B cell (primary cell): ENCODE results near the gene CDC20B.

Experiments used
- EZH2 ChIP-seq: IDR thresholded peaks from 2 replicates; pipeline ENCODE4 v1.6.1; 2012; ENCODE audit warnings: borderline replicate concordance, low read depth, mild to moderate bottlenecking, moderate library complexity, low read length; ENCODE audit not compliant: insufficient read depth, poor library complexity, severe bottlenecking
- TF ChIP-seq, protein P1 (sequence below): fragments of 200-600 bp; IDR thresholded peaks from one replicate; pipeline ENCODE4 v1.8.0; 2022; ENCODE audit warnings: antibody characterized with exemption, mild to moderate bottlenecking

DNA sequence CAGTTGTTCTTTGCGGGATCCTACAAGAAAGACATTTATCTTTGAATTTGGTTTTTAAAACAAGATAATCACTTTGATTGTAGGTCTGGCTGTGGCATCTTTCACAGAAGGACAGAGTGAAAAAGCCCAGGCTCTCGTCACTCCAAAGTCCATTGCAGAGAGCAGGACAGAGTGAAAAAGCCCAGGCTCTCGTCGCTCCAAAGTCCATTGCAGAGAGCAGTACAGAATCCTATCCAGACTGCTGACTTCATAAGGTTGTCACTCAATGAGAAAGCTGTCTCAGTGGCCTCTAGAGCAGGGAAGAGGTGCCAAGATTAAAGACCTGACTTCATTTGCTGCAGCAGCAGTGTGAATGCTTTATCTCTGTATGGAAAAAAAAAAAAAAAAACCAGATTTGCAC, 29.4 kb downstream of the CDC20B start:
- TF ChIP-seq, protein P1, sequence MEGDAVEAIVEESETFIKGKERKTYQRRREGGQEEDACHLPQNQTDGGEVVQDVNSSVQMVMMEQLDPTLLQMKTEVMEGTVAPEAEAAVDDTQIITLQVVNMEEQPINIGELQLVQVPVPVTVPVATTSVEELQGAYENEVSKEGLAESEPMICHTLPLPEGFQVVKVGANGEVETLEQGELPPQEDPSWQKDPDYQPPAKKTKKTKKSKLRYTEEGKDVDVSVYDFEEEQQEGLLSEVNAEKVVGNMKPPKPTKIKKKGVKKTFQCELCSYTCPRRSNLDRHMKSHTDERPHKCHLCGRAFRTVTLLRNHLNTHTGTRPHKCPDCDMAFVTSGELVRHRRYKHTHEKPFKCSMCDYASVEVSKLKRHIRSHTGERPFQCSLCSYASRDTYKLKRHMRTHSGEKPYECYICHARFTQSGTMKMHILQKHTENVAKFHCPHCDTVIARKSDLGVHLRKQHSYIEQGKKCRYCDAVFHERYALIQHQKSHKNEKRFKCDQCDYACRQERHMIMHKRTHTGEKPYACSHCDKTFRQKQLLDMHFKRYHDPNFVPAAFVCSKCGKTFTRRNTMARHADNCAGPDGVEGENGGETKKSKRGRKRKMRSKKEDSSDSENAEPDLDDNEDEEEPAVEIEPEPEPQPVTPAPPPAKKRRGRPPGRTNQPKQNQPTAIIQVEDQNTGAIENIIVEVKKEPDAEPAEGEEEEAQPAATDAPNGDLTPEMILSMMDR = no peak
- TF ChIP-seq EZH2 = no peak
